Measurements from ENCODE around the gene MAGI3. TPM values are rescaled to one million over a fixed set of nuclear protein-coding genes. Genes with fewer than 3 reads are reported as not detected.

MAGI3 gene
- polyA plus RNA-seq, 1 donor from 2014 or later: 10.8 TPM

- H3K9me2 ChIP-seq (ENCODE audit: insufficient read depth, low read length): no peaks in the 10 kb centered on the region
- H4K20me1 ChIP-seq (ENCODE audit: insufficient read depth): no peaks in the 10 kb centered on the region
- no peaks in the 10 kb centered on the region for H3F3A ChIP-seq (ENCODE audit: insufficient read depth, low read length, poor library complexity, severe bottlenecking)
- TF ChIP-seq CTCF (IDR thresholded peaks at IDR 0.05; ENCODE audit: poor library complexity, severe bottlenecking) (no peak), SMC3 (conservative IDR thresholded peaks at IDR 0.05; ENCODE audit: poor library complexity) (no peak), EZH2 (IDR thresholded peaks at IDR 0.05; ENCODE audit: borderline replicate concordance, insufficient read depth, low read length, poor library complexity, severe bottlenecking) (no peak), EP300 (conservative IDR thresholded peaks at IDR 0.05; ENCODE audit: poor library complexity, severe bottlenecking) (no peak), RAD21 (conservative IDR thresholded peaks at IDR 0.05) (no peak), MXI1 (conservative IDR thresholded peaks at IDR 0.05; ENCODE audit: poor library complexity, severe bottlenecking) (no peak), TAF1 (IDR thresholded peaks at IDR 0.05; ENCODE audit: low read depth) (no peak)
- TF ChIP-seq, protein P1, sequence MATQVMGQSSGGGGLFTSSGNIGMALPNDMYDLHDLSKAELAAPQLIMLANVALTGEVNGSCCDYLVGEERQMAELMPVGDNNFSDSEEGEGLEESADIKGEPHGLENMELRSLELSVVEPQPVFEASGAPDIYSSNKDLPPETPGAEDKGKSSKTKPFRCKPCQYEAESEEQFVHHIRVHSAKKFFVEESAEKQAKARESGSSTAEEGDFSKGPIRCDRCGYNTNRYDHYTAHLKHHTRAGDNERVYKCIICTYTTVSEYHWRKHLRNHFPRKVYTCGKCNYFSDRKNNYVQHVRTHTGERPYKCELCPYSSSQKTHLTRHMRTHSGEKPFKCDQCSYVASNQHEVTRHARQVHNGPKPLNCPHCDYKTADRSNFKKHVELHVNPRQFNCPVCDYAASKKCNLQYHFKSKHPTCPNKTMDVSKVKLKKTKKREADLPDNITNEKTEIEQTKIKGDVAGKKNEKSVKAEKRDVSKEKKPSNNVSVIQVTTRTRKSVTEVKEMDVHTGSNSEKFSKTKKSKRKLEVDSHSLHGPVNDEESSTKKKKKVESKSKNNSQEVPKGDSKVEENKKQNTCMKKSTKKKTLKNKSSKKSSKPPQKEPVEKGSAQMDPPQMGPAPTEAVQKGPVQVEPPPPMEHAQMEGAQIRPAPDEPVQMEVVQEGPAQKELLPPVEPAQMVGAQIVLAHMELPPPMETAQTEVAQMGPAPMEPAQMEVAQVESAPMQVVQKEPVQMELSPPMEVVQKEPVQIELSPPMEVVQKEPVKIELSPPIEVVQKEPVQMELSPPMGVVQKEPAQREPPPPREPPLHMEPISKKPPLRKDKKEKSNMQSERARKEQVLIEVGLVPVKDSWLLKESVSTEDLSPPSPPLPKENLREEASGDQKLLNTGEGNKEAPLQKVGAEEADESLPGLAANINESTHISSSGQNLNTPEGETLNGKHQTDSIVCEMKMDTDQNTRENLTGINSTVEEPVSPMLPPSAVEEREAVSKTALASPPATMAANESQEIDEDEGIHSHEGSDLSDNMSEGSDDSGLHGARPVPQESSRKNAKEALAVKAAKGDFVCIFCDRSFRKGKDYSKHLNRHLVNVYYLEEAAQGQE (IDR thresholded peaks at IDR 0.05; ENCODE audit: borderline replicate concordance): no peak
- H3K79me2 ChIP-seq (replicated peaks; ENCODE audit: insufficient read depth, low read length): peaks cover 6% of the 10 kb centered on the region
- no peak overlapping the region for H3K4me3 ChIP-seq (ENCODE audit: low read length)
- H2AFZ ChIP-seq (ENCODE audit: low read depth, low read length): no peak overlapping the region
- H3K9ac ChIP-seq (ENCODE audit: low read length): no peak overlapping the region
- no peak overlapping the region for H3K4me2 ChIP-seq (ENCODE audit: low read length)
- no peaks in the 10 kb centered on the region for H3K27me3 ChIP-seq (ENCODE audit: insufficient read depth, low read depth, low read length)
- no peak overlapping the region for H3K27ac ChIP-seq (ENCODE audit: low read length)
- no peaks in the 10 kb centered on the region for H3K36me3 ChIP-seq (ENCODE audit: insufficient read depth, low read length)
- no peaks in the 10 kb centered on the region for H3K9me3 ChIP-seq (ENCODE audit: low read length)
Observed at GRCh38 chr1:113416496-113416895, 26.2 kb downstream of the MAGI3 start.

GRCh38 chr1:113422315-113423068 is 32.2 kb downstream of the MAGI3 start:
- Histone ChIP-seq H3K27me3 (ENCODE audit: insufficient read depth, low read depth, low read length) (no peaks in the 10 kb centered on the region), H2AFZ (ENCODE audit: low read depth, low read length) (no peak overlapping the region), H3F3A (ENCODE audit: insufficient read depth, low read length, poor library complexity, severe bottlenecking) (no peaks in the 10 kb centered on the region), H4K20me1 (ENCODE audit: insufficient read depth) (no peaks in the 10 kb centered on the region), H3K4me3 (ENCODE audit: low read length) (no peak overlapping the region), H3K79me2 (replicated peaks; ENCODE audit: insufficient read depth, low read length) (peaks cover 6% of the 10 kb centered on the region), H3K9me2 (ENCODE audit: insufficient read depth, low read length) (no peaks in the 10 kb centered on the region), H3K4me2 (ENCODE audit: low read length) (no peak overlapping the region), H3K9me3 (ENCODE audit: low read length) (no peaks in the 10 kb centered on the region), H3K9ac (ENCODE audit: low read length) (no peak overlapping the region), H3K27ac (ENCODE audit: low read length) (no peak overlapping the region), H3K36me3 (ENCODE audit: insufficient read depth, low read length) (no peaks in the 10 kb centered on the region)
- TF ChIP-seq TAF1 (IDR thresholded peaks at IDR 0.05; ENCODE audit: low read depth) (no peak), RAD21 (conservative IDR thresholded peaks at IDR 0.05) (no peak), EZH2 (IDR thresholded peaks at IDR 0.05; ENCODE audit: borderline replicate concordance, insufficient read depth, low read length, poor library complexity, severe bottlenecking) (no peak), POLR2AphosphoS5 (IDR thresholded peaks at IDR 0.05) (no peak), MXI1 (conservative IDR thresholded peaks at IDR 0.05; ENCODE audit: poor library complexity, severe bottlenecking) (no peak), CTCF (IDR thresholded peaks at IDR 0.05; ENCODE audit: poor library complexity, severe bottlenecking) (no peak), SMC3 (conservative IDR thresholded peaks at IDR 0.05; ENCODE audit: poor library complexity) (no peak), EP300 (conservative IDR thresholded peaks at IDR 0.05; ENCODE audit: poor library complexity, severe bottlenecking) (no peak)
- TF ChIP-seq, protein P1 (IDR thresholded peaks at IDR 0.05; ENCODE audit: borderline replicate concordance): no peak

All from neural cell (in vitro differentiated cells).